Ascending aorta (tissue), 2 donors: ENCODE results near the gene ADCK2. TPM values are rescaled to one million over a fixed set of nuclear protein-coding genes. Genes with fewer than 3 reads are reported as not detected.

Experiments used
- DNase-seq, 2 donors: peaks; one replicate each; pipeline ENCODE4 v3.0.0-alpha.2; 2019; ENCODE audit warnings: low spot score in 2 of 2
- H3K27ac ChIP-seq, 2 donors: fragments of 200-600 bp; sonication (generic); one replicate each; pipeline ENCODE4 v1.5.1; 2016 to 2017; ENCODE audit warnings: mild to moderate bottlenecking in 1 of 2
- H3K27me3 ChIP-seq: fragments of 200-600 bp; sonication (generic); one replicate; pipeline ENCODE4 v1.5.1; 2017
- H3K36me3 ChIP-seq, 2 donors: fragments of 200-600 bp; sonication (generic); one replicate each; pipeline ENCODE4 v1.5.1; 2016
- H3K4me1 ChIP-seq, 2 donors: fragments of 200-600 bp; sonication (generic); one replicate each; pipeline ENCODE4 v1.5.1; 2016 to 2017; ENCODE audit warnings: mild to moderate bottlenecking in 1 of 2
- H3K4me3 ChIP-seq, 2 donors: fragments of 200-600 bp; sonication (generic); one replicate each; pipeline ENCODE4 v1.5.1; 2016 to 2017; ENCODE audit warnings: mild to moderate bottlenecking in 1 of 2
- H3K9me3 ChIP-seq, 2 donors: fragments of 200-600 bp; sonication (generic); one replicate each; pipeline ENCODE4 v1.5.1; 2016
- CTCF ChIP-seq, 3 experiments: fragments of 200-600 bp in 2 of 3; fragments of 450-650 bp in 1 of 3; sonication (generic) in 2 of 3; IDR thresholded peaks; one replicate each; pipeline ENCODE4 v1.5.1; 2016 to 2019; ENCODE audit warnings: antibody characterized with exemption in 3 of 3, mild to moderate bottlenecking in 1 of 3, moderate library complexity in 1 of 3
- intact Hi-C: fragments of 100-400 bp; cut with DNase I; formaldehyde crosslinking; loops from one replicate; pipeline ENCODE4 v1.15.1; 2023
- total RNA-seq: library from RNA; depleted of rRNA; stranded (reverse); fragments of >200 nt; gene quantifications from one replicate; pipeline ENCODE4 v1.1.0, GENCODE V29; 2016

The ADCK2 gene
- total RNA-seq, 1 donor from 2014 or later = 46.1 TPM

GRCh38 chr7:140645166-140645900, 27.4 kb upstream of the ADCK2 start:
- Histone ChIP-seq H3K36me3 (no peaks in the 10 kb centered on the region), H3K27me3 (peaks cover 6% of the 10 kb centered on the region), H3K27ac (no peak overlapping the region), H3K9me3 (no peaks in the 10 kb centered on the region), H3K4me1 (peaks cover 3 to 4% of the 10 kb centered on the region in 2 donors), H3K4me3 (no peak overlapping the region)
- TF ChIP-seq CTCF (IDR thresholded peaks at IDR 0.05) = no peak
- DNase-seq = peak in 1 of 2 donors; percentile 51
- intact Hi-C loops = no loop called here

GRCh38 chr7:140646931-140647647, 25.7 kb upstream of the ADCK2 start:
- TF ChIP-seq CTCF (IDR thresholded peaks at IDR 0.05) = peak in 1 of 3 experiments; percentile 36
- no peaks in the 10 kb centered on the region for H3K4me1 ChIP-seq
- H3K4me3 ChIP-seq = no peak overlapping the region
- intact Hi-C loops = no loop called here
- no peaks in the 10 kb centered on the region for H3K9me3 ChIP-seq
- no peak overlapping the region for H3K27ac ChIP-seq
- no peak for DNase-seq
- no peaks in the 10 kb centered on the region for H3K27me3 ChIP-seq
- H3K36me3 ChIP-seq = no peaks in the 10 kb centered on the region

- no peak for TF ChIP-seq CTCF (IDR thresholded peaks at IDR 0.05)
- Histone ChIP-seq H3K27me3 (no peaks in the 10 kb centered on the region), H3K36me3 (no peaks in the 10 kb centered on the region), H3K27ac (no peak overlapping the region), H3K4me1 (no peaks in the 10 kb centered on the region), H3K4me3 (no peak overlapping the region), H3K9me3 (no peaks in the 10 kb centered on the region)
- intact Hi-C loops = no loop called here
- peak in 1 of 2 donors; percentile 49 for DNase-seq
These were observed 23.1 kb upstream of the ADCK2 start for GRCh38 chr7:140649556-140650205.

- peak in 1 of 2 donors; percentile 52 for DNase-seq
- no peak overlapping the region for H3K4me3 ChIP-seq
- intact Hi-C loops = no loop called here
- H3K4me1 ChIP-seq = no peaks in the 10 kb centered on the region
- no peaks in the 10 kb centered on the region for H3K36me3 ChIP-seq
- H3K27ac ChIP-seq = no peak overlapping the region
- H3K27me3 ChIP-seq = no peaks in the 10 kb centered on the region
- no peaks in the 10 kb centered on the region for H3K9me3 ChIP-seq
- TF ChIP-seq CTCF (IDR thresholded peaks at IDR 0.05) = no peak
These were observed 22.4 kb upstream of the ADCK2 start for GRCh38 chr7:140650367-140650766.

GRCh38 chr7:140653319-140654108, 19.2 kb upstream of the ADCK2 start:
- TF ChIP-seq CTCF (IDR thresholded peaks at IDR 0.05) = peak; percentile 77 to 90 (median 82)
- DNase-seq = peak in 1 of 2 donors; percentile 77
- no peaks in the 10 kb centered on the region for H3K4me1 ChIP-seq
- H3K36me3 ChIP-seq = no peaks in the 10 kb centered on the region
- H3K27ac ChIP-seq = no peak overlapping the region
- H3K9me3 ChIP-seq = no peaks in the 10 kb centered on the region
- H3K4me3 ChIP-seq = no peak overlapping the region
- H3K27me3 ChIP-seq = no peaks in the 10 kb centered on the region
- intact Hi-C loops = loop anchor here (1.0 to 2.0 kb wide), 2 partner anchors 135 to 175 kb away; partner anchors contain the start of gene MKRN1
